NAMALWA (cell line): ENCODE measurements around the gene MCF2L2.

Experiments
- DNase-seq: peaks from one replicate; pipeline ENCODE4 v3.0.0-alpha.2; 2015; ENCODE audit warnings: low spot score

Gene MCF2L2

GRCh38 chr3:183163563-183163962 lies 264.9 kb downstream of the MCF2L2 start:
- DNase-seq: no peak

DNA sequence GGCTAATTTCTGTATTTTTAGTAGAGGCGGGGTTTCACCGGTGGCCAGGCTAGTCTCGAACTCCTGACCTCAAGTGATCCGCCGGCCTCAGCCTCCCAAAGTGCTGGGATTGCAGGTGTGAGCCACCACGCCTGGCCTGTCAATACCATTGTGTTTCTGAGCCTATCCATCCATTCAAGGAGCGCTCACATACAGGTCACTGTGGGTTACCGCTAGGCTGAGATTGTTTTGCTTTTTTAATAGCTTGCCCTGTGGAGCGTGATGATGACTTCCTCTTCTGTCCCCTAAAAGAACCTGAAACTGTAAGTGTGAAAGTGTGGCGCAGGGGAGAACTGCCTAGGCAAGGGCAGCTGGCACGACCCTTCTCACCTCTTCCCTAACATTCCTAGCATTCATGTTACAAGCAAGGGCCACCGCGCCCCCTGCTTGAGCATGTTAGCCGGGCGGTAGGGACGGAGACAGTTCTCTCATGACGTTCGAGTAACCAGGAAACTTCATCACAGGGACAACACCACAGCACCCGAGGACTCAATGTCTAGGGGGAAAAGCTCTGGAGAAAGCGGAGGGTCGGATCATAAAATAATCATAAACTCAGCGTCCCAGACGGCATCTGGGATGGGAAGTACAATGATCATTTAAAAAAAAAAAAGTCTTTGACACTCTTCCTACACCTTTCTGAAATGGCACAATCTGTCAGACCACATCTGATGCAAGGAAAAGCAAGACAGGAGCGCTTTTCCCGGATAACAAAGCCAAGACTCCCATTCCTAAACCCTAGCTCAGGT lies 266.7 kb downstream of the MCF2L2 start:
- peak; percentile 85 for DNase-seq

GRCh38 chr3:183160616-183161015 lies 267.8 kb downstream of the MCF2L2 start:
- DNase-seq: no peak

- DNase-seq: peak; percentile 33
Observed at GRCh38 chr3:183159333-183159732, 269.1 kb downstream of the MCF2L2 start.

GRCh38 chr3:183158551-183159006 lies 269.8 kb downstream of the MCF2L2 start:
- peak; percentile 50 for DNase-seq

DNA sequence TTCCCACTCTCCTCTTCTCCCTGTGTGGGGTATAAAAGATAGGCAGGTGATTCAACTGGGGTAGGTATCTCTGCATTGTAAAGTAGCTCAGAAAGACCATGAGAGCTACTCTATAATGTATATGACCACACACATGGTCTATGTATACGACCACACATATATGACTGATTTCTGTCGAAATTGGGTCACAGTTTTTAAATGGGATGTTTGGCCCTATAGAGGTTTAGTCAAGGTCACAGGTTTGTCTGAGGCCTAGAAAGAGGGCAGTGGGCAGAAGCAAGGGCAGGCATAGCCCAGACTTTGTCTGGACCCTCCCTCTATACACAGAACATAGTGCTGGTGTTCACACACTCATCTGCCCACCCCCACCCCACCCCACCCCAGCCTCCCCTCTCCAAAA lies 270.3 kb downstream of the MCF2L2 start:
- no peak for DNase-seq

DNA sequence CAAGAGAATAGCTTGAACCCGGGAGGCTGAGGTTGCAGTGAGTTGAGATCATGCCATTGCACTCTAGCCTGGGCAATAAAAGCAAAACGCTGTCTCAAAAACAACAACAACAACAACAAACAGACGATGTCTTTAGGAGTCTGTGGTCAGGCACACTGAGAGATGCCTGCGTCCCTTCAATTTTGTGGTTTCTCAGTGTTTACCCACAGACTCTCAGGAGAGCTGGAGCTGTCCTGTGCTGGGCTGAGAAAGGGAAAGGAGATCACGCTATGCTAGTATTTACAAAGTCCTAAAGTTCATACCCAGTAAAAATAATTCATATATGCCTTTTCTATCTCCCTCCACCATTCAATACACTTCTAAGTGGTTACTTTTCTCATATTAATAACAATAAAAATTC lies 272.2 kb downstream of the MCF2L2 start:
- DNase-seq: no peak

GRCh38 chr3:183155499-183155898 lies 272.9 kb downstream of the MCF2L2 start:
- no peak for DNase-seq

DNA sequence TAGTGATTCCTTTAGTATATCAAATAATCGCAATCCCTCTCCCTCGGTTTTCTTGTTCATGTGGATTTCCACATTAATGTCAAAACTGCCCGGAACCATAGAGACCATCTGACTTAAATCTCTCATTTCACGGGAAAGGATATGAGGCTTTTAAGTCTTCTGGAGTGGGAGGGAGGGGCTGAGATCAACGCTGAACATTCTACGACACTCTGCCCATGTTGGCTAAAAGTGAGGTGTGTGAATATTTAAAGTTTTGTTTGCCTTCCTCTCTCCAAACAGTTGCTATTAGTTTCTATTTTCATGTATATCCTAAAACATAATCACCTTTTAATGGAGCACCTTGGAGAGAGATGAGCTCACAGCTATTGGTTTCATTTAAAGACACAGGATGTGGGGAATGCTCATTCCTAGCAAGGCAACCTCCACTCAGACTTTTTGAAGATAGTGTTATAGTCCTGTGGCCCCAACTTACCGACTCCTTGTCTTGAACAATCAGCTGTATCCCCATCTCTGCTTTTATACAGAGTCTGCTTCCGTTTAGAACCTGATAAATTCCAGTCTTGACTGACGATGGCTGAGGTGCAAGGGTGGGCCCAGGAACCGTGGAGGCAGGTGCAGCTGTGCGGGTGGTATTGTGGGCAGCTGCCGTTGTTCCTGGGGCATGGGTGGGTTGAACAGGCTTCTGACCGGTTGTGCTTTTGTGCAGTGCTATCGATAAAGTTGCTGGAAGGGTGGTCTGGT lies 275.0 kb downstream of the MCF2L2 start:
- DNase-seq: no peak

DNA sequence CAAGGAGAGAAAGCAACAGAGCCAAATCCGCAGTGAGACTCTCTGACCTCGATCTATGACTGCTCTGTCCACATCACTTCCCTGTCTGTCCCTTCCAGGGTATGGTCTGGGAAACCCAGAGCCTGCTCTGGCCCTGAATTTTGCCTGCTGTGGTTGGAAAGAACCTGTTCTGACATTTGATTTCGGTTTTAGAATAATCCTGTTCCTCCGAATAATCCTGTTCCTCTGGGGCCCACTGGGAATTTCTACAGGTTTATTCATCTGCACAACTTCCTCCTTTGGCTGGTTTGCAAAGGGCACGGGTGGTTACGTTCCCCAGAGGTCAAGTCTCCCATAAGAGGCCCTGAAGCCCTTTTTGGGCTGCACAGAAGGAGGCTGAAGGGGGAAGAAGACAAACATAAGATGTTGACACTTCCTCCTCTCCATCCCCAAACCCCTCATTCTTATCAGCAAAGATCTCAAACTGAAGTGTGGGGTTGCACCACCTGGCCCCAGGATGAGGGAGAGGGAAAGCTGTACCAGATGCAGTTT lies 276.5 kb downstream of the MCF2L2 start:
- no peak for DNase-seq

GRCh38 chr3:183151086-183151485 lies 277.3 kb downstream of the MCF2L2 start:
- DNase-seq: no peak

DNA sequence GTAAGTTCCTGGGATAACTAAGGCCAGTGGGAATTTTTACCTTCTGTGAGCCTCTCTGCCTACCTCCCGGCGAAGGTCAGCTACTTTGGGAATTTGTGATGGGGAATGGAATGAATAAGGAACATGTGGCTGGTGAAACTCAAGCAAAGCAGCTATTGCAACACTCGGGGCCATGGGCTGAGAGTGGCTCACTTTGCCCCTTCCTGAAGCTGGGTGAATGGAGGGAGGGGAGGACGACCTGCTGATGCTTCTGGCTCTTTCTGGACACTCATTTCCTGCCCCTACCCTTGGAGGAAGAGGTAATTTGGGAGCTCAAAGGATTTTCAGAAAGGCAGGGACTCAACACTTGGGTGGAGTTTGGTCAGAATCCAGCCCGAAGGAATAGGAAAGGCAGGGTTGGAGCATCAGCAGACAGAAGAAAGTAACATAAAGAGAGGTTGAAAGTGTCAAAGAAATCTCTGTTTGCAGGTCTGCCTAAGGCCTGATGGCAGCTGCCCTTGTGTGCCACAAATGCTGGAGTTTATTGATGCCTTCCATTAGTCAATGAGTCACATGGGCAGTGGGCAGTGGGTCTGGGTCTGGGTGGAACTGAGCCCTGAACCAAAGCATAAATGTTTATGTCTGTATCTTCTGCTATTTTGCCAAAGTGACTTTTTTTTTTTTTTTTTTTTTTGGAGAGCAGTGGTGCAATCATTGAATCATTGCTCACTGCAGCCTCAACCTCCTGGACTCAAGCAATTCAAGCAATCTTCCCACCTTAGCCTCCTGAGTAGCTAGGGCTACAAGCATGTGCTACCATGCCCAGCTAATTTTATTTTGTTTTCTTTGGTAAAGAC lies 278.3 kb downstream of the MCF2L2 start:
- no peak for DNase-seq

GRCh38 chr3:183148056-183148455 lies 280.4 kb downstream of the MCF2L2 start:
- DNase-seq: no peak

DNA sequence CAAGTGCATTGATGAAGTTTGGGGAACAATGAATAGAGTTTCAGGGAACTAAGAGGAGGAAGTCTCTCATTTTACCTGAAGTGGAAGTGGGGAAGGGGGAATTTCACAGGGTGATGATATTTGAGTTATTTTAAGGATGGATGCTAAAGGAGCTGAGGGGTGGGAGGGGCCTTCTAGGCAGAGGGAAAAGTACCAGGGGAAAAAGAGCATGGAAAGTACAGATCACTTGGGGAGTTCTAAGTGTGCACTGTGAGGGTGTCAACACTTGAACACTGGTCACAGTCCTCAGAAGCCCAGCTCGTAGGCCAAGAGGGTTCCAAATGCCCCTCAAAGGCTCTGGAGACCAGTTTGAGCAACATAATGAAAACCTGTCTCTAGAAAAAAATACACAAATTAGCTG lies 284.1 kb downstream of the MCF2L2 start:
- no peak for DNase-seq

DNA sequence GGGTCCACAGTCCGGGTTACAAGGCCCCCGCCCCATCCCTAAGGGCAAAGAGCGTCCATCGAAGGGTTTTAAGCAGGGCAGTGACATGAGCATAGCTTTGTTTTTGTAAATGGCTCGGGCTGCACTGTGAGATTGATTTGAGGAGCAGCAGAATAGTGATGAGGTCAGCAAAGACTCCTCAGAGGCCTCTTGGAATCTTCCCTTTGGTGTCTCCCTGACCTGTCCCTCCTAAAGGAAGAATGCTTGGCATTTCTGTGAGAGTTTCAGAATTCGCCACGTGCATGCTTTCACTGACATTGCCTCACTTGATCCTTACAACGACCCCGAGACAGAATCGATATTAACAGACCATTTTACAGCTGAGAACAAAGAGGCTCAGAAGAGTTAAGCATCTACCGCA lies 286.2 kb downstream of the MCF2L2 start:
- DNase-seq: no peak

DNA sequence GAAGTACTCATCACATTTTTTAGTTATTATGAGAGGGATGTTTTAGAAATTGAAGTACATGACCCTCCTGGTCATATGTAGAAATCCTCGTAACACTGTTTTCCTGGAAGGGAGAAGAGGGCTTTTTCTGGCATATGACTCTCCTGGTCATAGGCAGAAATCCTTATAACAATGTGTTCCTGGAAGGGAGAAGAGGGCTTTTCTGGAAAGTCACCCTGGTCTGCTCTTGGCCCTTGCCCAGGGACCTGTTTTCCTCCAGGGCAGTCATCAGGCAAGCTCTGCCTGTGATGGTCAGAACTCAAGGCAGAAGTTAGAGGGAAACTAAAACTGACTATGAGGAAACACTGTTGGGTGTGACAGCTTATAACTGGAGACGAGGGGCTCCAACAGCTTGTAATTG lies 293.6 kb downstream of the MCF2L2 start:
- DNase-seq: no peak

DNA sequence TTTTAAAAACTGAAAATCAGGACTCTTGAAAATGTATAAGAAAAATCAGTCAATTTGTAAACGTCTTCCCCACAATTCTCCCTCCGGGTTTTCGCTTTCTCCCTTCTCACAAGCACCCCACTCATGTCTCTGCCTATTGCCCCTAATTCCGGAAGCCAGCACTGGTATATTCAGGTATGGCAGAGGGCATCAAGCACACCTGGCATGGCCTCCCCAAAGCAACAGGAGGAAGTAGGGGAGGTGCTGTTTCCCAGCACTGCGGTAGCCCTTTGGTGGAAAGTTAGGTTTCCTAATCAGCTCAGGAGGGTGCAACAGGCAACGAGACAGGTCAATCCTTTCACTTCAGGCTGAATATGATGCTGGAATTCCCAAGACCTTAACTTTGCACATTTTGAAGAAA lies 296.0 kb downstream of the MCF2L2 start:
- DNase-seq: no peak

DNA sequence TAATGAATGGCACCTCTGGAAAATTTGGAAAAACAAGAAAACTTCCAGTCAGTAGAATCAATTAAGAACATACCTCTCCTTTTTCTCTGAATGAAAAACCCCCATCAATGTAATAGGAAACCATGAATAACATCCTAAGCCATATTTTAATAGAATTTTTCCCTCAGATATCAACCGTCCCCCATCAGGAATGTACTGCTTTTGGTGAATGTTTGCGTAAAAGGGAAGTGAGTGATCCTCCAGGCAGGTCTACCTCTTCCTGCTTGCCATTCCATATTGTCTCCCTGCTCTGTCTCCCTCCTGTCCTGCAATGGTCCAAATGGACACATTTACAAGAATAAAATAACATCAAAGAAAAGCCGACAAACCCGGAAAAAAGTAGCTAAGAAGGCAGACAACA lies 296.7 kb downstream of the MCF2L2 start:
- no peak for DNase-seq

- DNase-seq: no peak
Observed at GRCh38 chr3:183131186-183131725, 297.2 kb downstream of the MCF2L2 start.

DNA sequence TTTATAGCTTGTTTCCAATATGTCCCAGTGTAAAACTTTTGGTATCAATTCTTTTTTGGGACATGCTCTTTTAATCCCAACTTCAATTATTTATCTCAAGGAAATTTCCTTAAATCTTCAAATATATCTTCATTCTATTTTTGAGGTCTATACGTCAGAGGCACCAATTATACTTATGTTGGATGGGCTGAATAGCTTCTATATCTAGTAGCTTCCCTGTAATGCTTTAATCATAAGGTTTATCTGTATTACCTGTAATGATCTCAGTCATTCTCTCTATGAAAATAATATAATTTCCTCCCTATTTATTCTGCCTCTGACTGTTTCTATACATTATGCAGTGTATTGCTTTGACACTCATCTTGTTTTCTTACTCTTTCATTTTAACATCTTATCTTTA lies 299.2 kb downstream of the MCF2L2 start:
- DNase-seq: no peak

DNA sequence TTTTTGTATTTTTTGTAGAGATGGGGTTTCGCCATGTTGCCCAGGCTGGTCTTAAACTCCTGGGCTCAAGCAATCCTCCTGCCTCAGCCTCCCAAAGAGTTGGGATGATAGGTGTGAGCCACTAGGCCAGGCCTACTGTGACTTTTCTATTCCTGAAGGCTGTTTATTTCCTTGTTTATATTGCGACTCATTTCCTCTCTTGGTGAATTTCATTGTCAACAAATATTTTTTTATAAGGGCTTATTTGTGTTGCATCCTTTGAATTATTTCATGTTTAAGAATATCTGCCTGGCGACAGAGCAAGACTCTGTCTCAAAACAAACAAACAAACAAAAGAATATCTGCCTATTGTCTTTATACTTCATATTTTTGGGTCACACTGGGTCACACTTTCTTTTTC lies 299.7 kb downstream of the MCF2L2 start:
- DNase-seq: no peak
